CD4-positive, alpha-beta T cell (primary cell): ENCODE data around the gene PLXNA1. TPM values are rescaled to one million over a fixed set of nuclear protein-coding genes. Genes with fewer than 3 reads are reported as not detected.

Source experiments
- ATAC-seq: fragments of 200-7000 bp; cut with Tn5 transposase; one replicate; pipeline ENCODE4 v1.10.0; 2022; ENCODE audit warnings: mild to moderate bottlenecking; ENCODE audit not compliant: poor library complexity
- CTCF ChIA-PET: fragments of 350-600 bp; sonication (Branson Sonifier 250); formaldehyde crosslinking; loops from one replicate; lab custom pipeline; 2021; ENCODE audit warnings: antibody characterized with exemption, inconsistent platforms; lab: Charles Lee
- POLR2A ChIA-PET: fragments of 350-600 bp; sonication (Branson Sonifier 250); formaldehyde crosslinking; loops from one replicate; lab custom pipeline; 2021; ENCODE audit warnings: antibody characterized with exemption, inconsistent platforms; lab: Charles Lee
- DNase-seq, 14 experiments: peaks; one replicate each; pipeline ENCODE4 v3.0.0-alpha.2; 2013 to 2020; ENCODE audit warnings: mixed read lengths in 2 of 14
- H3K27ac ChIP-seq, 2 donors: one replicate each; pipeline versions ENCODE4 v1.5.1 to v1.7.0; 2013; ENCODE audit warnings: low read length in 2 of 2, low read depth in 1 of 2, mild to moderate bottlenecking in 1 of 2
- H3K27me3 ChIP-seq, 2 experiments: 1 replicate in 1 of 2; 2 replicates in 1 of 2; pipeline versions ENCODE4 v1.6.1 to v1.7.0; 2013; ENCODE audit warnings: low read length in 2 of 2, control low read depth in 1 of 2, mild to moderate bottlenecking in 1 of 2, moderate library complexity in 1 of 2; ENCODE audit not compliant: insufficient read depth in 2 of 2, control insufficient read depth in 1 of 2
- H3K36me3 ChIP-seq: one replicate; pipeline ENCODE4 v1.6.1; 2013; ENCODE audit warnings: low read length, control low read depth; ENCODE audit not compliant: insufficient read depth
- H3K4me1 ChIP-seq: one replicate; pipeline ENCODE4 v1.6.1; 2013; ENCODE audit warnings: low read length, control low read depth; ENCODE audit not compliant: insufficient read depth
- H3K4me3 ChIP-seq: one replicate; pipeline ENCODE4 v1.5.1; 2013; ENCODE audit warnings: mild to moderate bottlenecking, low read length, moderate library complexity
- H3K9me3 ChIP-seq, 2 experiments: 1 replicate in 1 of 2; 2 replicates in 1 of 2; pipeline versions ENCODE4 v1.6.1 to v1.7.0; 2013; ENCODE audit warnings: low read length in 2 of 2, mild to moderate bottlenecking in 2 of 2, control low read depth in 1 of 2, moderate library complexity in 1 of 2; ENCODE audit not compliant: control insufficient read depth in 1 of 2, insufficient read depth in 1 of 2
- H3K27ac Mint-ChIP-seq: one replicate; pipeline ENCODE4 v1.8.0; 2020; ENCODE audit warnings: mixed read lengths
- H3K27me3 Mint-ChIP-seq: one replicate; pipeline ENCODE4 v1.8.0; 2021; ENCODE audit warnings: mixed read lengths
- H3K36me3 Mint-ChIP-seq: one replicate; pipeline ENCODE4 v1.8.0; 2021; ENCODE audit warnings: low read depth, mixed read lengths
- H3K4me1 Mint-ChIP-seq: one replicate; pipeline ENCODE4 v1.8.0; 2021; ENCODE audit warnings: low read depth, mixed read lengths
- H3K4me3 Mint-ChIP-seq: one replicate; pipeline ENCODE4 v1.8.0; 2020; ENCODE audit warnings: mild to moderate bottlenecking, mixed read lengths
- H3K9me3 Mint-ChIP-seq: one replicate; pipeline ENCODE4 v1.8.0; 2020; ENCODE audit warnings: mixed read lengths
- CTCF ChIP-seq: fragments of 200-600 bp; IDR thresholded peaks from one replicate; pipeline ENCODE4 v1.8.0; 2022; ENCODE audit warnings: antibody characterized with exemption, mild to moderate bottlenecking
- intact Hi-C, 2 experiments: fragments of 100-400 bp; cut with DNase I in 1 of 2; cut with micrococcal nuclease in 1 of 2; formaldehyde crosslinking; loops; one replicate each; pipeline versions ENCODE4 v1.15.1 to v1.9.0; 2023 to 2025; cut with DNase I, micrococcal nuclease
- total RNA-seq, 174 experiments: library from RNA in 2 of 174; stranded (reverse) in 2 of 174; gene quantifications; one replicate each; pipeline ENCODE4 v1.2.3 and lab custom pipeline; 2021 to 2026

Gene PLXNA1
- total RNA-seq, 2 experiments from 2014 or later, result 9.8 to 10.6 TPM

- Mint-ChIP-seq H3K27ac (no peak overlapping the region), H3K4me3 (no peak overlapping the region), H3K4me1 (no peaks in the 10 kb centered on the region), H3K36me3 (no peaks in the 10 kb centered on the region), H3K27me3 (no peaks in the 10 kb centered on the region), H3K9me3 (no peaks in the 10 kb centered on the region)
- Histone ChIP-seq H3K36me3 (no peaks in the 10 kb centered on the region), H3K4me1 (no peaks in the 10 kb centered on the region), H3K27ac (no peak overlapping the region), H3K4me3 (no peak overlapping the region), H3K27me3 (no peaks in the 10 kb centered on the region), H3K9me3 (peaks cover 0 to 4% of the 10 kb centered on the region in 2 experiments)
- CTCF ChIA-PET, result no interaction called here
- POLR2A ChIA-PET, result no interaction called here
- TF ChIP-seq CTCF, result no peak
- intact Hi-C loops, result no loop called here
- no peak for ATAC-seq
- DNase-seq, result peak in 1 of 14 experiments; percentile 15
Observed at GRCh38 chr3:126935756-126936509, 47.0 kb upstream of the PLXNA1 start.

GRCh38 chr3:126936853-126937425 is 46.0 kb upstream of the PLXNA1 start:
- Histone ChIP-seq H3K9me3 (peaks cover 0 to 4% of the 10 kb centered on the region in 2 experiments), H3K4me1 (no peaks in the 10 kb centered on the region), H3K36me3 (no peaks in the 10 kb centered on the region), H3K4me3 (no peak overlapping the region), H3K27me3 (no peaks in the 10 kb centered on the region), H3K27ac (no peak overlapping the region)
- Mint-ChIP-seq H3K27ac (no peak overlapping the region), H3K9me3 (no peaks in the 10 kb centered on the region), H3K4me3 (no peak overlapping the region), H3K27me3 (no peaks in the 10 kb centered on the region), H3K36me3 (no peaks in the 10 kb centered on the region), H3K4me1 (no peaks in the 10 kb centered on the region)
- DNase-seq, result no peak
- ATAC-seq, result no peak
- no peak for TF ChIP-seq CTCF
- intact Hi-C loops, result no loop called here
- ChIA-PET POLR2A (no interaction called here), CTCF (no interaction called here)

GRCh38 chr3:126937533-126937932 is 45.4 kb upstream of the PLXNA1 start:
- H3K36me3 ChIP-seq, result no peaks in the 10 kb centered on the region
- no peak overlapping the region for H3K4me3 ChIP-seq
- H3K9me3 Mint-ChIP-seq, result no peaks in the 10 kb centered on the region
- no peak for TF ChIP-seq CTCF
- H3K9me3 ChIP-seq, result peaks cover 0 to 2% of the 10 kb centered on the region in 2 experiments
- POLR2A ChIA-PET, result no interaction called here
- H3K4me3 Mint-ChIP-seq, result no peak overlapping the region
- H3K27ac ChIP-seq, result no peak overlapping the region
- H3K4me1 Mint-ChIP-seq, result no peaks in the 10 kb centered on the region
- H3K27me3 Mint-ChIP-seq, result no peaks in the 10 kb centered on the region
- intact Hi-C loops, result no loop called here
- ATAC-seq (no peak), DNase-seq (no peak)
- H3K36me3 Mint-ChIP-seq, result no peaks in the 10 kb centered on the region
- H3K4me1 ChIP-seq, result no peaks in the 10 kb centered on the region
- no peaks in the 10 kb centered on the region for H3K27me3 ChIP-seq
- no peak overlapping the region for H3K27ac Mint-ChIP-seq
- CTCF ChIA-PET, result no interaction called here
